Coronary artery (tissue), 2 donors: ENCODE results near the gene TNFSF10.

Experiments
- DNase-seq: peaks from one replicate; pipeline ENCODE4 v3.0.0-alpha.2; 2017; ENCODE audit warnings: low spot score
- H3K27ac ChIP-seq, 2 donors: fragments of 200-600 bp; sonication (generic); one replicate each; pipeline ENCODE4 v1.5.1; 2016 to 2019
- H3K4me3 ChIP-seq: fragments of 200-600 bp; sonication (generic); 2 replicates; pipeline ENCODE4 v1.5.1; 2016; ENCODE audit warnings: mild to moderate bottlenecking, moderate library complexity
- CTCF ChIP-seq: fragments of 200-600 bp; sonication (generic); IDR thresholded peaks from one replicate; pipeline ENCODE4 v1.5.1; 2019; ENCODE audit warnings: antibody characterized with exemption

TNFSF10 gene

GRCh38 chr3:172543884-172544283 lies 20.7 kb upstream of the TNFSF10 start:
- no peak overlapping the region for H3K27ac ChIP-seq
- DNase-seq: no peak
- H3K4me3 ChIP-seq: no peak overlapping the region
- TF ChIP-seq CTCF: no peak

- Histone ChIP-seq H3K27ac (no peak overlapping the region), H3K4me3 (no peak overlapping the region)
- no peak for DNase-seq
- TF ChIP-seq CTCF: no peak
These were observed 20.2 kb upstream of the TNFSF10 start for GRCh38 chr3:172543419-172543818.

GRCh38 chr3:172542999-172543398 lies 19.8 kb upstream of the TNFSF10 start:
- H3K4me3 ChIP-seq: no peak overlapping the region
- no peak for TF ChIP-seq CTCF
- no peak for DNase-seq
- H3K27ac ChIP-seq: no peak overlapping the region

GRCh38 chr3:172541945-172542488 lies 18.8 kb upstream of the TNFSF10 start:
- Histone ChIP-seq H3K27ac (no peak overlapping the region), H3K4me3 (no peak overlapping the region)
- DNase-seq: no peak
- no peak for TF ChIP-seq CTCF

- H3K4me3 ChIP-seq: no peak overlapping the region
- DNase-seq: no peak
- no peak for TF ChIP-seq CTCF
- H3K27ac ChIP-seq: no peak overlapping the region
These were observed 16.8 kb upstream of the TNFSF10 start for GRCh38 chr3:172540049-172540448.

GRCh38 chr3:172539273-172539672 lies 16.0 kb upstream of the TNFSF10 start:
- no peak for DNase-seq
- no peak overlapping the region for H3K27ac ChIP-seq

More at GRCh38 chr3:172539273-172539672, 16.0 kb upstream of the TNFSF10 start:
- no peak for TF ChIP-seq CTCF
- H3K4me3 ChIP-seq: no peak overlapping the region
